NCI-H526 treated with DMSO at 0.1 percent for 48 hours (cell line): ENCODE results near the gene GREM2.

Experiments used
- DNase-seq: peaks from one replicate; lab custom pipeline; 2025; lab: John Stamatoyannopoulos, UW

The GREM2 gene

DNA sequence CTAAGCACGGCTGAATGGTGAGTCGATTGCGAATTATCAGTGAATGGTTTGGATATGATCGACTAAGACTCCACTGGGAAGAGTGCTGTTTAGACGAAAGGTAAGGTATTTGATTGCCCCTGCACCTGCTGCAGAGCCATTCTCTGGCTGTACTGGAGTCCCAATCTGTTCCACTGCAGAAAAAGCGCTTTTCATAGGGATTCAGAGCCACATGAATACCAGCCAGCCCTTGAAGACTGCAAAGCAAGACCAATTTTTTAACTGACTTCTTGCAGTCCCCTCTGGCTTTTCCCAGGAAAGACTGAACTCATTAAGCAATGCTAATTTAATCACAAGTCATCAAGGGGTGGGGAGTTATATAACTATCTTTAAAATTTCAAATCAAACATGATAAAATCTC, 1.3 kb downstream of the GREM2 start:
- no peak for DNase-seq

DNA sequence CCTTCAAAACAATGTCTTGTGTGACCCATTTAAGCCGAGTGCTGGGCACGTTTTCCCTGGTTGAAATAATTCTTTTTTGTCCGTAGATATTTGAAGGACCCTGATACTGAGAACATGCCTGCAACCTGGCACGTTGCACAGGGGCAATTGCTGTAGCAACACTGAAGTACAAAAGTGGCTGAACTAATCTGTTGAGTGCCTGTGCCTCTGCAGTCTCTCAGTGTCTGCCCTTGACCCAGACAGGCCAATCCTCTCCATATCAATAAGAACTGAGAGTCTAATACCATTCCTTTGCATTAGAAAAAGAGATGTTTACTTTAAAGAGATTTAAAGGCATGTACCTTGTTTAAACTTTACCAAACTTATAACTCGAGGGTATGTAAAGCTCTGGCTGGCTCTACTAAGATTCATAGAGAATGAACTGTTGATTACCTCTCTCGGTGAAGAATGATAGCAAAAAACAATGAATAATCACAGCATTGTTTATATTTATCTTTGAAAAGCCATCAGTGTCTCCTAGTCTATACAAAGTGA, 2.4 kb downstream of the GREM2 start:
- DNase-seq, result no peak

DNA sequence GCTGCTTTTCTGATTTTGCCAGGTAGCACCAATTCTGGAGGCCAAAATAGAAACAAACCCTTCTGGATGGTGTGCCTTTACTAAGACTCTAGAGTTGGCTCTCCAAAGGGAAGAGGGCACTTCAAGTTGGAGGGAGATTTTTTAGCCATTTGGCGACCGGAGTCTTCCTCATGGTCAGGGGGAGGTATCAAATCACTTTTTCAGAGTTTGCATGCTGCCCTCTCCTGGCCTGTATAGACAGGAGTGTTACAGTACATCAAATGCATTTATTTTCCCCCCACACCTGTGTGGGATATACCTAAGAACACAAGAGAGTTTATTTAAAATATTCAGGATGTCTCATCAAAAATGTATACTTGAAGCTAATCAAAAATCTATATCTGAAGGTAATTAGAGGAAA, 3.2 kb downstream of the GREM2 start:
- no peak for DNase-seq

DNA sequence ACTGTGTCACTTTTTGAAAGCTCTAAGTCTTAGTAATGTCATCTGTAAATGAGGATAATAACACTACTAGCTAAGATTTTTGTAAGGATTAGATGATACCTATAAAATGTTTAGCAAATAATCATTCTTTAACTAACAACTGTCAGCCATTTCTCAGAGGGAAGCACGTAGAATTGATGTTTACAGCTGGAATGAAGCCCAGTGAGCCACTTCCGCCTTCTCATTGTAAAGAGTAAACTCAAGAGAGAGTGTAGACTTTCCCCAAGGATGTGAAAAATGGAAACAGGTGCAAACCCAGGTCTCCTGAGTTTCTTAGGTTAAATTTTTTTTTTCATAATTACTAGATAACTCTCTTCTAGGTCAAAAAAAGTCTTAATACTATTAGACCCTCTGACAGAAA, 4.9 kb downstream of the GREM2 start:
- no peak for DNase-seq

DNA sequence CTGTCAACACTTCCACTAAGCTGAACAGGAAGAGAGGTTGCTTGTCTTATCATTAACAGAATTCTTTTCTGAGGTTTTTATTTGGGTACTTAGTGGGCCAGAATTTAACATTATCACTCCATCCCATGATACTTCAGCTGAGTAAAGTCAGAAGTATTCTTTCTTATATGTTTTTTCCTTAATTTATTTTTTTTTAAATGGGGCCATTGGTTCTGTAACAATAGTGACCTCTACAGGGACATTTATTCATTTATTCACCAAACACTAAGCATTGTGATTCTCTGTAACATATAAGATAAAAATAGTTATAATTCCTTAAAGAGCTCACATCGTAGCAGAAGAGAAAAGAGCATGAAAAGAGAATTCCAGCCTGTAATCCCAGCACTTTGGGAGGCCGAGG, 9.8 kb downstream of the GREM2 start:
- DNase-seq, result no peak

DNA sequence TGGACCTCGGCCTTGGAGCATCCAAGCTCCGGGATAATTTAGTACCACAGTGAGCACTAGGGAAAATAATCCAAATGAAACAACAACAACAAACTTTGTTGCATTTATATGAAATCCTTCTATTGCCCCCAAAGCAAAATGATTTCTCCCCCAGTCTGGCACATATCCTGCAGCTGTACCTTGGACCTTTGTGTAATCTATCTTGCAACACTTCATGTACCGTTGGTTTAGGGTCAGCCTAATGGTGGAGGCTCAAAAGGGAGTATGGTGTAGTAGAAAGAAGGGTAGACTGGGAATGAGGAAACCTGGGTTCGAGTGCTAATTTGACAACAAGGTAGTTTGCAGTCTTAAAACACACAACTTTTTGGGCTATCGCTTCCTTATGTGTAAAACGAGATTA, 12.1 kb downstream of the GREM2 start:
- DNase-seq, result no peak

DNA sequence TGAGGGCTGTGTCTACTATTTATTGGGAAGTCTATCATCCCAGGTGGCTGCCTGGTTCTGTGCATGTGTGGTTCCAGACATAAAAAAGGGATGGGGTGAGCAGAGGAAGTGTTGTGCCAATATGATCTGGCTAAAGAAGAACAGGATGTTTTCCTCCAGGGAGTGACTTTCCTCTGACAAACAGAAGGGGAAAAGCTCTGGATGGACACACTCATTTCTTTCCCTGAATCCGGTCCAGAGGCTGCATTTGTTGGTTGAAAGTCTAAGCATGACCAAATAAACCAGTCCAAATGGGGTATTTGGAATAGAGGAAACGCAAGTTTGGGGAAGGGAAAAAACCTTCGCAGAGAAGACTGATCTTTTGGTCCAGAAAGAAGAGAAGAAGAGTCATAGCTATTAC, 12.7 kb downstream of the GREM2 start:
- no peak for DNase-seq

DNA sequence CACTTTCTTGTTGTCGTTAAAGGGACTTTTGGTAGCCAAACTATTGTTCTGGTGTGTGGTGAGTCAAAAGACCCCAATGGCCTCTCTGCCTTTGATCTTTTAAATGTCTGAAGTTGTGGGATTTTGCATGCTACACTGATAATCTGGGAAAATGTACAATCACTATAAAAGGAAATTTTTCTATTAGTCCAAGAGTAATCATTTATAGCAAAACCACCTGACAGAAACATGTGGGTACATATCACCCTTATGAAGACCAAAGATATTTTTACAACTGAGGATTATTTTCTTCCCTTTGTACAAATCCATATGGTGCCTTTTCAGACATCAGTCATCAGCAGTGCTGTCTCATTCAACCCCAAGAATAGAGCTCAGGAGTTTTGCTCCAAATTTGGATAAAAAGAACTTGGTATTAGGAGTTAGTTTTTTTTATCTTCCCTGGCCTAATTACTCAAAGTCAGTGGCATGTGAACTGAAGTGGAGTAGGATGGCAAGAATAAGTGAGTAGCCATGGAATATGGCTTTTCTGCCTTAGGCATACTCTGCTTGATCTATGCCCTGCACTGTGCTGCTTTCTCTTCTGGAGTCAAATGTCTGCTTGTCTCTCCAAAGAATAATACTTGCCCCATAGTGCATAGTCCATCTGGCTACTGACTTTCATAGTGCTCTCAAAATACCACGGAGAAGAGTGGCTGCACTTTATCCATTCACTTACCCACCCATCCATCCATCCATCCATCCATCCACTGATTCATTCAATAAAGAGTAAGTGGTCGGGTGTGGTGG, 13.5 kb downstream of the GREM2 start:
- DNase-seq, result no peak

DNA sequence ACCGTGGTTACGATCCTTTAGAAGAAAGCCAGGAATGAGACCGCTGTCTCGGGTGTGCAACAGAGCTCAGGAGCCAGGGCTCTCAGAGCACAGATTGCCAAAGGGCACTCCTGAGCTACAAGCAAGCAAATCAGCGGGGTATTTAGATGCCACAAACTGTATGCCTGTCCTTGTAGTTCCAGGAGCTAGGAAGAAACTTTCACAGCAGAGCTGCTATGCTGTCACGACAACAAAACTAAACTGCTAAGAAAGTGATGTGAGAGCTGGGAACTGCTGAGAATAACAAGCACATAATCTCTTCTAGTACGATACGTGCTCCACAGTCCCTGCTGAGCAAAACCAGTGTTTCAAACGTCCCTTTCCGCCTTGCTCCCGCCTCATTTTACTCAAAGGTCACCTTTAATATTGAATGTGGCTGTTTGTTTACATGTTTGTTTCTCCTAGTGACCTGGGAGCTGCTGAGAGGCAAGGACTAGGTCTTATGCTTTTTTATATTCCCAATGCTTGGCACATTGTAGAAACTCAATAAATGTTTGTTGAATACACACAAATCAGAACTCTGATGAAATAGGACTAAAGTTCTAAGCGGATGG, 14.7 kb downstream of the GREM2 start:
- DNase-seq, result no peak

DNA sequence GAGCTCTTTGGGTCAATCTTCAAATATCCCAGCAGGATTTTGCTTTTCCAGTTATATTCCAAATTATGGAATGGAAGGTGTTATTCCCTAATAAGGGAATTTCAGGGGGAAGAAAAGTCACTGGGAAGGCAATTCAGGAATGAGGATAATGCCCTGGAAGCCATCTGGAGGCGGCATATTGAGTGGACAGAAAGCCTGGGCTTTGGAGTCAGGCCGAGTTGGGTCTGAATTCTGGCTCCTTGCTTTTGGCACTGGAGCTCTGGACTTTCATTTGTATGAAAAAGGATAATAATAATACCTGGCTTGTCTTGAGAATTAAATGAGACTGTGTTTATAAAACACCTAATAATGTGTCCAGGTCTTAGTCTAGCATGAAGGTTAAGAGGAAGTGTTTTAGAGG, 16.5 kb downstream of the GREM2 start:
- no peak for DNase-seq

DNA sequence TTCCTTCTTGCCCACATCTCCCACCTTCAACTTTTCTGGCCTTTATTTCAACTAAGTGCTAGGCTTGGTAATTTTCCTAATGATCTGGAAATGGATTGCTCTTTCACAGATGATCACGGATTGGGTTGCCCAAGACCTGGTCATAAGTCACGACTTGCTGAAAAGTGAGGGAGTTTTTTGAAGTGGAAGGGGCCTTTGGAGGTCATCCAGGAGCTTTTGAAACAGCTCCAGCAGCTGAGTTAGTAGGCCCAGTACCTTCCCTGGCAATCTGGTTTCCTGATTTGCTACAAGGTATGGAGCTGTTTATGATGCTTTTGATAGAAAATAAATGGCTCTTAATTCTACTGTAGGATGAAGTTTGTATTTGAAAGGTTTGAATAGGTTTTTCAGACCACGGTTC, 20.4 kb downstream of the GREM2 start:
- no peak for DNase-seq

DNA sequence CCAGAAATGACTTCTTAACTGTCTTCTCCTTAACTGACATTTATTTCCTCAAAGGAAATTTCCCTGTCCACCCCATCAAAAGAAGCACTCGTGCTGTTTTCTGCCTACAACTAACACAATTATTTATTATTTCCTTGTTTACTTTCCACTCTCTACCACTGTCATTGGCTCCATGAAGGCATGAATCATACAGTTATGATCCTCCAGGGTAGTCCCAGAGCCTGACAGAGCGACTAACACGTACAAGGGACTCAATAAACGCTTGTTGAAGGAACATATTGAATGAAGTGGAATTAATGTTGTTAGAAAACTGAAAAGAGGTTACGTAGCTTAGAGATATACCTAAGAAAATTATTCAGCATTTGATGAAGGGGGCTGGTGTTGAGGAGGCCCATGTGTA, 20.9 kb downstream of the GREM2 start:
- DNase-seq, result no peak

DNA sequence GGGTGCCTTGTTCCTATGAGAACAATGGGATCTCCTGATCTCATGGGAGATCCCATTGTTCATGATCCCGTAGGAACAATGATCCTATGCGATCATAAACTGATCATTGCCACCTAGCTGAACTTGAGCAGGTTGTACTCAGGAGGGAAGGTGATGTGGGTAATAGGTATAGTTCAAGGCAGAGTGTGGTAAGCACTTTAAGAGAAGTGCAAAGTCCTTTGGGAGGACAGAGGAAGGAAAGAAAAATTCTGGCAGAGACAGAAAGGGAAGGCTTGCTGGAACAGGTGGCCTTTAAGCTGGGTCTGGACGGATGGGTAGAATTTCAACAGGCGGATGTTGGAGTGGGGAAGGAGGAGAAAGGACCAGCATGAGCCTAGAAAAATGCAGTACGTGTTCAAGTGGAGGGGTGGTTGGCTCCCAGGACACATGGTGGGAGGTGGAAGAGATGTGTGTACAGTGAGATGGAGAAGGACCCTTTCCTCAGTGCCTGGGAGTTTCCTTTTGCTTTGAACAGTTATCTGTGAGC, 22.3 kb downstream of the GREM2 start:
- no peak for DNase-seq

DNA sequence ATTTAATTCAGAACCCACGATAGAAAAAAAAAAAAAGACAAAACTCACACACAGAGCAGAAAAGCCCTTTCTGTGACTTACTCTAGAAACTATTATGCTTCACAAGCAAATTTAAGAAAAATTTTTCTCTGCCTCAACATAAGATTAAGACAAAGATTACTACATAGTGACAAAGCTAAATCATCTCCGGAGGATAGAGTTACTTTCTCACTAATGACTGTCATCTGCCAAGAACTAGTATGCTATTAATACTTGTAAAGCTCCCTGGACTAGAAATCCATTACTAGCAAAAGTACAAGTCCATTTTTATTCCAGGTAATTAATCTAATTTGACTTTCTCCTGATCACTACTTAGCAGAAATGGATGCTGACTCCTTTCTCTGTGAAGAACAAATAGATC, 25.9 kb downstream of the GREM2 start:
- no peak for DNase-seq

DNA sequence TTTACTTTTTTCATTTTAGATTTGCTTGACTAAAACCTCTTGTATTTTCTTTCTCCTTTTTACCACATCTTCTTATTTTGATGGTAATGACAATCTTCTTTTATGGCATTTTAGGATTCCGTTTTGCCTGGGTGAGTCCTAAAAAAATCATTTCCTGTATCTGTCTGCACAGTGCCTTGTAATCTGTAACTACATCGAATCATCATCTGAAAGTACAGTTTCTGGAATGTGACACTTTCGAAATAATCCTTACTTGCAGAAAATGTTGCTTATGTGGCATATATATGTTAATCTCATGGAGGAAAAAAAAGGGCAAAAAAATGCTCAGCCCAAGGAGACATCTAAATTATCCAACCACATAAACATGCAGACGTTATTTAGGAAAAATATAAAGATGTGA, 29.0 kb downstream of the GREM2 start:
- DNase-seq, result no peak

DNA sequence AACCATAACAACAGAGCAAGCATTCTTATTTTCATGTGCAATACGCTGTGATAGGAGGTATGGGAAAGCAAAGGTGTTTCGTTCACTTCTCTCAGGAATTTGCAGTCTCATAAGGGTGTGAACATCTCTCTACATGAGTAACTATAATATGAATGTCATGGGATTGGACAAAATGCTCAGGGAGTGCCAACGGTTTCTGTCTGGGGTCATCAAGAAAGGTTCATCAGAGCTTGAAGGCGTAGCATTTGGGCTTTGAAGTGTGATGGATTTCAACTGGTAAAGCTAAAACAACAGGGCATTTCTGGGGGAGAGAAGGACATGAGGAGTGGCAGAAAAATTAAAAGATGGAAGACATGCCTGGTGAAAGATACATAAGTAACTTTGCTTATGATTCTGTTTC, 32.4 kb downstream of the GREM2 start:
- no peak for DNase-seq

DNA sequence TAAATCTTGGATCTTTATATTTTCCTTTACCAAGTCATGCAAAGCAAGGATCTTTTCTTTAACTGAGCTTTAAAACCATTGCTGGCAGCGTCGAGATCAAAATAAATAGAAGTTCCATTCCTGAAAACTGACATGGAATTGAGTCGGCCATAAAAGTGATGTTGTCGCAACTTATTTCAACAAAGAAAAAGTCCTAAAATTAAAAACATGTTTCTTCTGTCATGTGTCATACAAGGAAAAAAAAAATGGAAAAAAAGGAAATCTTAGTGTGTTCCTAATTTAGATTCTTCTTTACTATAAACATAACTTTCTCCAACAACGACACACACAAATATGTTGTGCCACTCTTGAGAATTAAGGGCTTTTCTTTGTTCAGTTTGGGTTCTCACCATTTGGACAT, 34.9 kb downstream of the GREM2 start:
- no peak for DNase-seq

DNA sequence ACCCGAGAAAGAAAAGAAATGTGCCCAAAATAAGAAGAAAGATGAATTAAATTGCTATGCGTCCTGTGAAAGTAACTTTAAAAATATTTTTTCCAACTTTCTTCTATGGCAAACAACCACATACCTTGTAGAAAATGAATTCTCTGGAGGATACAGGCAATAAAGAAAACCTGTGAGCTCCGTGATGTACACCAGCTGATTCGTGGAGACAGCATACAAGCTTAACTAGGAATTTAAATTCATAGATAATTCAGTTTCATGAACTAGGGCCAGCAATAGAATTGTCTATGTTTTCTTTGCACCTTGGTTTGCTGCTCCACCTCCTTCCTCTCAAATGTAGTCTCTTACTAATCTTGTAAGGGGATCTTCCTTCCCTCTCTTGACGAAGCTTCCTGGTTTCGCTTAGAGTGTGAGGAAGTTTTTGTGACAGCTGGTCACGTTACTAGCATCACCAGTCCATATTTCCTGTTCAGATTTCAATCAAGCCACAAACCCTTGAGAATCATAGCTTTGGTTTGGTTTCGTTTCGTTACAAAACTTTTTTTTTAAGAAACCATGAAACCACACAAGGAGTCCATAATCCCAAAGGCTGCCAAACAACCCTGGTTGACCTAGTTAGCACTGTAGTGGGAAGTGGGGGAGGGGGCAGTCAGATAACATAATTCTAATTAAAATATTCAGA, 35.8 kb downstream of the GREM2 start:
- no peak for DNase-seq

DNA sequence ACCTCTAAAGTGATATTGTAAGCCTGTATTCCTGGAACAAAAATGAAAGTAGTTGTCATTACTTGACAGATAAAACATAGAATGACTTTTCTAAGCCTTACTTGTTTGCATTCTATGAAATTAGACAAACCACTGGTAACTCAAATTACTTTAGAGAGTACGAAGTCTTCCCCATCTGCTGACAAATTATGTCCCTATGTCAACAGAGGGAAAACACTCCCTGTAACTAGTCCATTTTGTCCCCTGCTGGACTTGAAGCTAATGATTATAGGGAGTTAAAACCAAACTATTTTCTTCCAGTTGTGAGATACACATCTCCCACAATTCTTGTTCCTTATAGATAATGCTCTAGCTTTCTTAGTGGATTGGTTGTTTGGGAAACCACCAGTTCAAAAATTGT, 39.6 kb downstream of the GREM2 start:
- no peak for DNase-seq

DNA sequence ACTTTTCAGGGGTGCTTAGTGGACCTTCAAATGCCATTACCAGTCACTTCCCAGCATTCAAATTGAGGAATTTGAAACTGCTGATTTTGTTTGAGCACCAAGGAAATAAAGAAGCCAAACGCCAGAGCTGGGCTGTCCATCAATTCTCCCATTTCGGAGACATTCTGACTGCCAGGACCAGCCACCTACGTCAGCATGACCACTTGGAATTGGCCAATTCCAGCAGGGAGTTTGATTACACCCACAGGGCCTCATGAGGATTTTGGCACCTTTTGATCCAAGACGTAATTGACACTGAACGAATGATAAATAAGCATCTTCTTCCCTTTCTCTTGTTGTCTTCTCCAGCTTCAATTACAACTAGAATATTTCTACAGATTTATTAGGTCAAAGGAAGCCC, 40.2 kb downstream of the GREM2 start:
- DNase-seq, result no peak

DNA sequence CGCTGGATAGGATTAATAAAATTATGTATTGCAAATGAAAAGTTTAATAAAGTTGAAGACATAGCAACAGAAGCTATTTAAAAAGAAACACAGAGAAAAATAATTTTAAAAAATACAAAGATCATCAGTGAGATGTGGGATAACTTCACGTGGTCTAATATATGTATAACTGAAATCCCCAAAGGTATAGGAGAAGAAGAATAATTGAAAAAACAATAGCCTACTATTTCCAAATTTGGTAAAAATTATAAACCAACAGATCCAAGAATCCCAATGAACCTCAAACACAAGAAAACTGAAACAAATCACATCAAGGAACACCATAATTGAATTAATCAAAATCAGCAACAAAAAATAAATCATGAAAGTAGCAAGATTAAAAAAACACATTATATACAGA, 44.9 kb downstream of the GREM2 start:
- DNase-seq, result no peak

DNA sequence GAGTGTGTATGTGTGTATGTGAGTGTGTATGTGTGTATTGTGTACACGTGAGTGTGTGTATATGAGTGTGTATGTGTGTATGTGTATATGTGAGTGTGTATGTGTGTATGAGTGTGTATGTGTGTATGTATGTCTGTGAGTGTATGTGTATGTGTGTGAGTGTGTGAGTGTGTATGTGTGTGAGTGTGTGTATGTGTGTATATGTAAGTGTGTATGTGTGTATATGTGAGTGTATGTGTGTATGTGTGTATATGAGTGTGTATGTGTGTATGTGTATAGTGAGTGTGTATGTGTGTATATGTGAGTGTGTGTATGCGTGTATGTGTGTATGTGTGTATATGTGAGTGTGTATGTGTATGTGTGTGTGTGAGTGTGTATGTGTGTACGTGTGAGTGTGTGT, 49.2 kb downstream of the GREM2 start:
- no peak for DNase-seq

DNA sequence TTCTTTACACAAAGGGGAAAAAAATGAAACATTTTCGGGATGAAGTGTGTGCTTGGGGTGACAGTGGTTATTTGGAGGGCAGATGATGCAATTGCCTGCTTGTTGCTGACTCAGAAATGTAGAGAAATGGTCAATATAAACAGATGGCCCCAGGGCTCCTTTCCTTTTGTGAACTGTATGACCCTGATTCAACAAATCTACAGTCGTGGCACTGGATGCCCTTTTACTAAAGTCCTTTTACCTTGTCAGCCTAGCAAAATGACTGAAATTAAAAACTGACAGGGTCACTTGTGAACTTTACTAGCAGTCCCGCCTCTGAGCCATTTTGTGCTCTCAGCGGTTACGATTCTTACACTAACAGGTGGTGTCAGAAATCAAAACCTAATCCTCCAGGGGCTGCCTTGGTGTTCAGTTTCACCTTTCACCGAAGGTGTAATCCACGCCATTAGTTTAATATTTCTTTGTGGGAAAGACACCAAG, 49.8 kb downstream of the GREM2 start:
- no peak for DNase-seq
